Esophagus muscularis mucosa (tissue), 4 donors: ENCODE results near the gene TPRX2. TPM values are rescaled to one million over a fixed set of nuclear protein-coding genes. Genes with fewer than 3 reads are reported as not detected.

Experiments used
- DNase-seq: peaks from one replicate; pipeline ENCODE4 v3.0.0-alpha.2; 2017; ENCODE audit errors: extremely low spot score
- H3K27ac ChIP-seq, 4 donors: fragments of 200-600 bp; sonication (generic); replicated peaks in 1 of 4; 1 replicate in 3 of 4; 2 replicates in 1 of 4; pipeline ENCODE4 v1.5.1; 2016 to 2019; ENCODE audit warnings: mild to moderate bottlenecking in 1 of 4
- H3K27me3 ChIP-seq, 4 donors: fragments of 200-600 bp; sonication (generic); one replicate each; pipeline versions ENCODE4 v1.5.1 to v1.6.0; 2016 to 2019
- H3K36me3 ChIP-seq, 4 donors: fragments of 200-600 bp; sonication (generic); one replicate each; pipeline ENCODE4 v1.5.1; 2016 to 2019
- H3K4me1 ChIP-seq, 4 donors: fragments of 200-600 bp; sonication (generic); one replicate each; pipeline ENCODE4 v1.5.1; 2016 to 2019
- H3K4me3 ChIP-seq, 4 donors: fragments of 200-600 bp; sonication (generic); 1 replicate in 2 of 4; 2 replicates in 2 of 4; pipeline ENCODE4 v1.5.1; 2016 to 2019; ENCODE audit warnings: mild to moderate bottlenecking in 4 of 4, moderate library complexity in 1 of 4
- H3K9me3 ChIP-seq, 4 donors: fragments of 200-600 bp; sonication (generic); 1 replicate in 3 of 4; 2 replicates in 1 of 4; pipeline ENCODE4 v1.5.1; 2016 to 2019
- CTCF ChIP-seq, 3 experiments: fragments of 200-600 bp in 2 of 3; fragments of 450-650 bp in 1 of 3; sonication (generic) in 2 of 3; IDR thresholded peaks; one replicate each; pipeline ENCODE4 v1.5.1; 2017 to 2019; ENCODE audit warnings: antibody characterized with exemption in 3 of 3, mild to moderate bottlenecking in 2 of 3, moderate library complexity in 1 of 3
- EP300 ChIP-seq: sonication (generic); formaldehyde crosslinking; IDR thresholded peaks from one replicate; pipeline ENCODE4 v1.6.1; 2017; ENCODE audit warnings: antibody characterized with exemption
- POLR2A ChIP-seq: fragments of 450-650 bp; IDR thresholded peaks from one replicate; pipeline ENCODE4 v1.6.1; 2017; ENCODE audit warnings: antibody characterized with exemption, moderate library complexity, mild to moderate bottlenecking, low read depth
- POLR2AphosphoS5 ChIP-seq, 2 donors: sonication (generic); formaldehyde crosslinking; IDR thresholded peaks; one replicate each; pipeline ENCODE4 v1.6.1; 2017; ENCODE audit warnings: antibody characterized with exemption in 2 of 2
- WGBS: methylation state at CpG from one replicate; pipeline ENCODE4 v1.1.5; 2018; 5-methylcytosine and 5-hydroxymethylcytosine counted together
- intact Hi-C: fragments of 100-400 bp; cut with DNase I; formaldehyde crosslinking; loops from one replicate; pipeline ENCODE4 v1.15.1; 2023
- total RNA-seq, 4 donors: library from RNA; depleted of rRNA; stranded (reverse); fragments of >200 nt; gene quantifications; one replicate each; pipeline versions ENCODE4 v1.1.0 to v1.2.1, GENCODE V29; 2016

TPRX2 gene
- total RNA-seq, 4 donors from 2014 or later = not detected

GRCh38 chr19:47820410-47820809 lies 38.6 kb upstream of the TPRX2 start:
- Histone ChIP-seq H3K9me3 (no peaks in the 10 kb centered on the region), H3K27me3 (peaks cover 0 to 65% (median 0%) of the 10 kb centered on the region in 4 donors), H3K36me3 (no peaks in the 10 kb centered on the region), H3K27ac (no peak overlapping the region), H3K4me3 (no peak overlapping the region), H3K4me1 (no peaks in the 10 kb centered on the region)
- WGBS = 76% methylated on average over 2 of the region's 2 CpGs
- intact Hi-C loops = no loop called here
- no peak for DNase-seq
- TF ChIP-seq POLR2A (no peak), EP300 (no peak), POLR2AphosphoS5 (IDR thresholded peaks at IDR 0.05) (no peak), CTCF (IDR thresholded peaks at IDR 0.05) (no peak)

GRCh38 chr19:47821460-47822020 lies 37.5 kb upstream of the TPRX2 start, which contains the start of gene CRX:
TSS of gene CRX (plus strand) at chr19:47821937. CDS start at chr19:47834444, 12,507 bp downstream.
- intact Hi-C loops = no loop called here
- H3K9me3 ChIP-seq = peaks cover 0 to 2% (median 0%) of the 10 kb centered on the region in 4 donors
- no peak within 1 kb of the TSS for H3K27ac ChIP-seq
- TF ChIP-seq POLR2A = no peak
- no peak within 1 kb of the TSS for H3K4me3 ChIP-seq
- 43% methylated on average over 14 of the region's 15 CpGs for WGBS
- DNase-seq = no peak
- H3K27me3 ChIP-seq = peaks cover 0 to 65% (median 0%) of the 10 kb centered on the region in 4 donors
- H3K4me1 ChIP-seq = no peaks in the 10 kb centered on the region
- no peaks in the 10 kb centered on the region for H3K36me3 ChIP-seq

- 67% methylated on average over 6 of the region's 6 CpGs for WGBS
- no peak for DNase-seq
These were observed 34.6 kb upstream of the TPRX2 start for GRCh38 chr19:47824396-47824795.

GRCh38 chr19:47826800-47827199 lies 32.2 kb upstream of the TPRX2 start:
- DNase-seq = no peak
- Histone ChIP-seq H3K36me3 (no peaks in the 10 kb centered on the region), H3K27ac (no peak overlapping the region), H3K4me1 (no peaks in the 10 kb centered on the region), H3K9me3 (peaks cover 0 to 7% (median 5%) of the 10 kb centered on the region in 4 donors), H3K27me3 (peaks cover 0 to 31% (median 0%) of the 10 kb centered on the region in 4 donors), H3K4me3 (no peak overlapping the region)
- WGBS = 78% methylated on average over 6 of the region's 6 CpGs
- intact Hi-C loops = no loop called here
- TF ChIP-seq POLR2A (no peak), EP300 (no peak), POLR2AphosphoS5 (IDR thresholded peaks at IDR 0.05) (no peak), CTCF (IDR thresholded peaks at IDR 0.05) (no peak)

More at GRCh38 chr19:47824396-47824795, 34.6 kb upstream of the TPRX2 start:
- TF ChIP-seq CTCF (IDR thresholded peaks at IDR 0.05) (no peak), POLR2AphosphoS5 (IDR thresholded peaks at IDR 0.05) (no peak), POLR2A (no peak), EP300 (no peak)
- no peak overlapping the region for H3K4me3 ChIP-seq
- no peaks in the 10 kb centered on the region for H3K36me3 ChIP-seq
- intact Hi-C loops = no loop called here
- H3K27ac ChIP-seq = no peak overlapping the region
- no peaks in the 10 kb centered on the region for H3K4me1 ChIP-seq
- peaks cover 0 to 7% (median 5%) of the 10 kb centered on the region in 4 donors for H3K9me3 ChIP-seq
- H3K27me3 ChIP-seq = peaks cover 0 to 52% (median 0%) of the 10 kb centered on the region in 4 donors

GRCh38 chr19:47832723-47833122 lies 26.3 kb upstream of the TPRX2 start:
- intact Hi-C loops = no loop called here
- no peaks in the 10 kb centered on the region for H3K4me1 ChIP-seq
- no peak for DNase-seq
- peaks cover 0 to 22% (median 0%) of the 10 kb centered on the region in 4 donors for H3K27me3 ChIP-seq
- no peak overlapping the region for H3K27ac ChIP-seq
- 93% methylated on average over 4 of the region's 4 CpGs for WGBS
- H3K36me3 ChIP-seq = no peaks in the 10 kb centered on the region
- no peak overlapping the region for H3K4me3 ChIP-seq
- TF ChIP-seq CTCF (IDR thresholded peaks at IDR 0.05) (no peak), EP300 (no peak), POLR2AphosphoS5 (IDR thresholded peaks at IDR 0.05) (no peak), POLR2A (no peak)
- H3K9me3 ChIP-seq = no peaks in the 10 kb centered on the region
